Neural cell (in vitro differentiated cells): ENCODE results near the gene APOF. TPM values are rescaled to one million over a fixed set of nuclear protein-coding genes. Genes with fewer than 3 reads are reported as not detected.
"Not testable (repeated sequence)": the region's sequence is repeated elsewhere in the genome, so short reads cannot be mapped to it uniquely, and the experiment has no call there.

ENCODE experiments used
- H2AFZ ChIP-seq: fragments of 200-600, 300-800 bp; sonication (generic), shearing (Covaris generic); 2 replicates; pipeline ENCODE4 v1.6.0; 2014; ENCODE audit warnings: low read depth, mild to moderate bottlenecking, antibody characterized with exemption, low read length, moderate library complexity
- H3F3A ChIP-seq: fragments of 200-600 bp; shearing (Covaris generic); 2 replicates; pipeline ENCODE4 v1.6.1; 2016; ENCODE audit warnings: mild to moderate bottlenecking, moderate library complexity, mixed read lengths, antibody characterized with exemption, low read length; ENCODE audit not compliant: insufficient read depth, poor library complexity, severe bottlenecking
- H3K27ac ChIP-seq: fragments of 200-600, 300-800 bp; sonication (generic), shearing (Covaris generic); 2 replicates; pipeline ENCODE4 v1.5.1; 2014; ENCODE audit warnings: mild to moderate bottlenecking, low read length, moderate library complexity
- H3K27me3 ChIP-seq: fragments of 300-800, 200-600 bp; sonication (generic), shearing (Covaris generic); 2 replicates; pipeline ENCODE4 v1.6.0; 2014; ENCODE audit warnings: mild to moderate bottlenecking, low read depth, low read length, moderate library complexity; ENCODE audit not compliant: insufficient read depth
- H3K36me3 ChIP-seq: fragments of 300-800, 200-600 bp; sonication (generic), shearing (Covaris generic); 2 replicates; pipeline ENCODE4 v1.5.1; 2014; ENCODE audit warnings: mild to moderate bottlenecking, antibody characterized with exemption, low read length, moderate library complexity; ENCODE audit not compliant: insufficient read depth
- H3K4me2 ChIP-seq: fragments of 300-800, 200-600 bp; sonication (generic), shearing (Covaris generic); 2 replicates; pipeline ENCODE4 v1.6.0; 2014; ENCODE audit warnings: mild to moderate bottlenecking, low read length
- H3K4me3 ChIP-seq: fragments of 300-800, 200-600 bp; sonication (generic), shearing (Covaris generic); 2 replicates; pipeline ENCODE4 v1.5.1; 2014; ENCODE audit warnings: mild to moderate bottlenecking, low read length, moderate library complexity
- H3K79me2 ChIP-seq: fragments of 200-600 bp; shearing (Covaris generic); replicated peaks from 2 replicates; pipeline ENCODE4 v1.6.0; 2014; ENCODE audit warnings: mild to moderate bottlenecking, low read length, moderate library complexity; ENCODE audit not compliant: insufficient read depth
- H3K9ac ChIP-seq: fragments of 300-800, 200-600 bp; sonication (generic), shearing (Covaris generic); 2 replicates; pipeline ENCODE4 v1.6.1; 2016; ENCODE audit warnings: mild to moderate bottlenecking, low read length, mixed read lengths
- H3K9me2 ChIP-seq: fragments of 200-600 bp; shearing (Covaris generic); 2 replicates; pipeline ENCODE4 v1.6.1; 2016; ENCODE audit warnings: mild to moderate bottlenecking, low read length, mixed read lengths; ENCODE audit not compliant: insufficient read depth
- H3K9me3 ChIP-seq: fragments of 200-600, 300-800 bp; sonication (generic), shearing (Covaris generic); 2 replicates; pipeline ENCODE4 v1.6.1; 2016; ENCODE audit warnings: mild to moderate bottlenecking, mixed run types, low read length, moderate library complexity, mixed read lengths
- H4K20me1 ChIP-seq: fragments of 200-600 bp; shearing (Covaris generic); 2 replicates; pipeline ENCODE4 v1.6.1; 2016; ENCODE audit warnings: mild to moderate bottlenecking, mixed run types; ENCODE audit not compliant: insufficient read depth
- CTCF ChIP-seq: fragments of 450-650 bp; IDR thresholded peaks from 2 replicates; pipeline ENCODE4 v1.5.1; 2014; ENCODE audit warnings: antibody characterized with exemption, mild to moderate bottlenecking, moderate library complexity; ENCODE audit not compliant: poor library complexity, severe bottlenecking
- EP300 ChIP-seq: fragments of 450-650 bp; conservative IDR thresholded peaks from 2 replicates; pipeline ENCODE4 v1.6.1; 2014; ENCODE audit warnings: antibody characterized with exemption, mild to moderate bottlenecking, moderate library complexity; ENCODE audit not compliant: poor library complexity, severe bottlenecking
- EZH2 ChIP-seq: fragments of 200-600, 300-800 bp; shearing (Covaris generic), sonication (generic); IDR thresholded peaks from 2 replicates; pipeline ENCODE4 v1.6.1; 2014; ENCODE audit warnings: antibody characterized with exemption, low read length, borderline replicate concordance, mild to moderate bottlenecking; ENCODE audit not compliant: insufficient read depth, poor library complexity, severe bottlenecking
- MXI1 ChIP-seq: fragments of 450-650 bp; conservative IDR thresholded peaks from 2 replicates; pipeline ENCODE4 v1.6.1; 2014; ENCODE audit warnings: antibody characterized with exemption, mild to moderate bottlenecking; ENCODE audit not compliant: poor library complexity, severe bottlenecking
- POLR2AphosphoS5 ChIP-seq: IDR thresholded peaks from 2 replicates; pipeline ENCODE4 v1.6.1; 2012
- SMC3 ChIP-seq: fragments of 450-650 bp; conservative IDR thresholded peaks from 2 replicates; pipeline ENCODE4 v1.6.1; 2014; ENCODE audit warnings: antibody characterized with exemption, mild to moderate bottlenecking, moderate library complexity; ENCODE audit not compliant: poor library complexity
- TAF1 ChIP-seq: IDR thresholded peaks from 2 replicates; pipeline ENCODE4 v1.6.1; 2012; ENCODE audit warnings: low read depth
- polyA plus RNA-seq: library from polyadenylated mRNA; depleted of rRNA; stranded (reverse); fragments of >200 nt; gene quantifications from 2 replicates; pipeline ENCODE4 v1.2.3, GENCODE V29; 2014
- TF ChIP-seq, protein P1 (sequence below): IDR thresholded peaks from 2 replicates; pipeline ENCODE4 v1.6.1; 2012; ENCODE audit warnings: borderline replicate concordance

The APOF gene
- polyA plus RNA-seq, 1 donor from 2014 or later: not detected

DNA sequence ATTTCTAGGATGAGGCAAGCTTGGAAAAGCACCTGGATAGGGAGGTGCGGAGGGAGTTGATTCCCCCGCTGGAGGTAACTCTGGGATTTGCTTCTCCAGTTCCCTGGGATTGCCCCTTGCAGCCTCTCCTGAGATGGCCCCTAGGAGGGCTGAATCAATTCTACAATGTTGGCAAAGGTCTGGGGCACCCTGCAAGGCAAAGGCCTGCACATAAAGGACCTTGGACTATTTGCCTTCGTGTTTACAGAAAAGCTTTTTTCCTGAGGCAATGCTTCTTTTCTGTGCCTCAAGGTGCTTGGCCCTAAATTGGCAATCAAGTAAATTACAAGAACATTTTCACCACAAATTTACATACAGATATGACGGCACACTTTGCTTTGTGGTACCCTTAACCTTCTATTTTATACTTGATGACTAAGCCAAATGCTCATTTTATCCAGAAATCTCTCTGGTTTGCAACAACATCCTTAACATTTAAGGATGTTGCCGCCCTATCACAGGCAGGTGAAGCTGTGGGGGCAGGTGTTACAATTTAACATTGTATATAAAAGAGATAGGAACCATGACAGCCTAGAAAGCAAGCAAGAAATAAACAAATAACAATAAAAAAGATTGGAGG is 46.3 kb upstream of the APOF start:
- no peaks in the 10 kb centered on the region for H3K79me2 ChIP-seq
- no peak overlapping the region for H3K9ac ChIP-seq
- TF ChIP-seq TAF1 (no peak), CTCF (no peak), MXI1 (no peak), EP300 (no peak), SMC3 (no peak), POLR2AphosphoS5 (no peak), EZH2 (no peak)
- TF ChIP-seq, protein P1, sequence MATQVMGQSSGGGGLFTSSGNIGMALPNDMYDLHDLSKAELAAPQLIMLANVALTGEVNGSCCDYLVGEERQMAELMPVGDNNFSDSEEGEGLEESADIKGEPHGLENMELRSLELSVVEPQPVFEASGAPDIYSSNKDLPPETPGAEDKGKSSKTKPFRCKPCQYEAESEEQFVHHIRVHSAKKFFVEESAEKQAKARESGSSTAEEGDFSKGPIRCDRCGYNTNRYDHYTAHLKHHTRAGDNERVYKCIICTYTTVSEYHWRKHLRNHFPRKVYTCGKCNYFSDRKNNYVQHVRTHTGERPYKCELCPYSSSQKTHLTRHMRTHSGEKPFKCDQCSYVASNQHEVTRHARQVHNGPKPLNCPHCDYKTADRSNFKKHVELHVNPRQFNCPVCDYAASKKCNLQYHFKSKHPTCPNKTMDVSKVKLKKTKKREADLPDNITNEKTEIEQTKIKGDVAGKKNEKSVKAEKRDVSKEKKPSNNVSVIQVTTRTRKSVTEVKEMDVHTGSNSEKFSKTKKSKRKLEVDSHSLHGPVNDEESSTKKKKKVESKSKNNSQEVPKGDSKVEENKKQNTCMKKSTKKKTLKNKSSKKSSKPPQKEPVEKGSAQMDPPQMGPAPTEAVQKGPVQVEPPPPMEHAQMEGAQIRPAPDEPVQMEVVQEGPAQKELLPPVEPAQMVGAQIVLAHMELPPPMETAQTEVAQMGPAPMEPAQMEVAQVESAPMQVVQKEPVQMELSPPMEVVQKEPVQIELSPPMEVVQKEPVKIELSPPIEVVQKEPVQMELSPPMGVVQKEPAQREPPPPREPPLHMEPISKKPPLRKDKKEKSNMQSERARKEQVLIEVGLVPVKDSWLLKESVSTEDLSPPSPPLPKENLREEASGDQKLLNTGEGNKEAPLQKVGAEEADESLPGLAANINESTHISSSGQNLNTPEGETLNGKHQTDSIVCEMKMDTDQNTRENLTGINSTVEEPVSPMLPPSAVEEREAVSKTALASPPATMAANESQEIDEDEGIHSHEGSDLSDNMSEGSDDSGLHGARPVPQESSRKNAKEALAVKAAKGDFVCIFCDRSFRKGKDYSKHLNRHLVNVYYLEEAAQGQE: no peak
- H2AFZ ChIP-seq: no peak overlapping the region
- no peaks in the 10 kb centered on the region for H3K36me3 ChIP-seq
- H3K4me2 ChIP-seq: no peak overlapping the region
- no peaks in the 10 kb centered on the region for H3F3A ChIP-seq
- no peaks in the 10 kb centered on the region for H3K9me2 ChIP-seq
- H3K4me3 ChIP-seq: no peak overlapping the region
- no peaks in the 10 kb centered on the region for H3K27me3 ChIP-seq
- no peak overlapping the region for H3K27ac ChIP-seq
- H3K9me3 ChIP-seq: no peaks in the 10 kb centered on the region
- H4K20me1 ChIP-seq: no peaks in the 10 kb centered on the region

- H3K27me3 ChIP-seq, H3F3A ChIP-seq, H3K4me2 ChIP-seq, H4K20me1 ChIP-seq, H3K36me3 ChIP-seq, H3K79me2 ChIP-seq, H3K9ac ChIP-seq, H3K9me2 ChIP-seq, H3K4me3 ChIP-seq, H2AFZ ChIP-seq, H3K9me3 ChIP-seq, H3K27ac ChIP-seq: not testable (repeated sequence)
Observed at GRCh38 chr12:56404227-56404626, 41.6 kb upstream of the APOF start.

DNA sequence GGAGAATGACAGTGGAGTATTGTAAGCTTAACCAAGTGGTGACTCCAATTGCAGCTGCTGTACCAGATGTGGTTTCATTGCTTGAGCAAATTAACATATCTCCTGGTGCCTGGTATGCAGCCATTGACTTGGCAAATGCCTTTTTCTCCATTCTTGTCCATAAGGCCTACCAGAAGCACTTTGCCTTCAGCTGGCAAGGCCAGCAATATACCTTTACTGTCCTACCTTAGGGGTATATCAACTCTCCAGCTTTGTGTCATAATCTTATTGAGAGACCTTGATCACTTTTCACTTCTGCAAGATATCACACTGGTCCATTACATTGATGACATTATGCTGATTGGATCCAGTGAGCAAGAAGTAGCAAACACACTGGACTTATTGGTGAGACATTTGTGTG is 39.0 kb upstream of the APOF start:
- H3F3A ChIP-seq, H4K20me1 ChIP-seq, H3K27ac ChIP-seq, H3K9me2 ChIP-seq, H2AFZ ChIP-seq, H3K9me3 ChIP-seq, H3K27me3 ChIP-seq, H3K9ac ChIP-seq, H3K4me2 ChIP-seq, H3K4me3 ChIP-seq, H3K36me3 ChIP-seq, H3K79me2 ChIP-seq: not testable (repeated sequence)

- H3K9ac ChIP-seq, H3K9me2 ChIP-seq, H3K9me3 ChIP-seq, H3K27me3 ChIP-seq, H3K36me3 ChIP-seq, H3K27ac ChIP-seq, H3K4me3 ChIP-seq, H4K20me1 ChIP-seq, H2AFZ ChIP-seq, H3K4me2 ChIP-seq, H3F3A ChIP-seq, H3K79me2 ChIP-seq: not testable (repeated sequence)
Observed at GRCh38 chr12:56401125-56401524, 38.5 kb upstream of the APOF start.

GRCh38 chr12:56399466-56399865 is 36.8 kb upstream of the APOF start:
- not testable (repeated sequence) for H3K27ac ChIP-seq, H3K4me3 ChIP-seq, H3K79me2 ChIP-seq, H3K4me2 ChIP-seq, H3F3A ChIP-seq, H3K9ac ChIP-seq, H3K9me2 ChIP-seq, H4K20me1 ChIP-seq, H3K27me3 ChIP-seq, H3K36me3 ChIP-seq, H3K9me3 ChIP-seq, H2AFZ ChIP-seq
